GM19467 (cell line): ENCODE data around the gene DPYSL4.
"Not testable (repeated sequence)": the region's sequence is repeated elsewhere in the genome, so short reads cannot be mapped to it uniquely, and the experiment has no call there.

Experiments used
- ATAC-seq: cut with Tn5 transposase; IDR thresholded peaks from one replicate; pipeline ENCODE4 v1.9.1; 2021; ENCODE audit warnings: mild to moderate bottlenecking, moderate library complexity; ENCODE audit not compliant: unreplicated experiment

Gene DPYSL4

DNA sequence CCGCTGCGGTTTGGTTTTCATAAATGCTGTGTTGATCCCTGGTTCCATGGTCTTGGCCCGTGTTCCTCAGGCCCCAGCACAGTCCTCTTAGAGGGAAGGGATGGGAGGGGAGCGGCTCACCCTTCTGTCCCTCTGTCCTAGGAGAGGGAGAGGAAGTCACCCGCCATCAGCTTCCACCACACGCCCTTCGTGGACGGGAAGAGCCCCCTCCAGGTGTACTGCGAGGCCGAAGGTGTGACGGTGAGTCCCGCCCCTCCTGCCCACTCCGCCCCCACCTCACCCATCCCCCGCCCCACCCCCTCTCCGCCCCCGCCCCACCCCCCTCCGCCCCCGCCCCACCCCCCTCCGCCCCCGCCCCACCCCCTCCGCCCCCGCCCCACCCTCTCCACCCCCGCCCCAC lies 37.5 kb upstream of the DPYSL4 start:
- no peak for ATAC-seq

DNA sequence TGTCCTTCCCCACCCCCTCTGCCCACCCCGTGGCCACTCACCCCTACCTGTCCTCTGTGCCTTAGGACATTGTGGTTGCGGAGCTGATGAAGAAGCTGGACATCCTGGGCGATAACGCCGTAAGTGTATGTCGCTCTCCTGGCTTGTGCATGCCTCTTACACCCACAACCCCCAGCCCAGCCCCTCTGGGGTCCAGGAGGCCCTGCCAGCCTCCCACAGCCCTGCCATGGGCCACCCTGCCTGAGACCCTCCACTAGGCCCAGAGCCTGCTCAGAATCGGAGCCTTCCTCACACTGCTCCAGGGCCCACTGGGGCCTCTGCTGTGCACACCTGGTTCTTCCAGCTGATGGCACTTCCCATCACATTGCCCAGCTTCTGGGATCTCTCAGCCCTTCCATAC lies 36.8 kb upstream of the DPYSL4 start:
- no peak for ATAC-seq

DNA sequence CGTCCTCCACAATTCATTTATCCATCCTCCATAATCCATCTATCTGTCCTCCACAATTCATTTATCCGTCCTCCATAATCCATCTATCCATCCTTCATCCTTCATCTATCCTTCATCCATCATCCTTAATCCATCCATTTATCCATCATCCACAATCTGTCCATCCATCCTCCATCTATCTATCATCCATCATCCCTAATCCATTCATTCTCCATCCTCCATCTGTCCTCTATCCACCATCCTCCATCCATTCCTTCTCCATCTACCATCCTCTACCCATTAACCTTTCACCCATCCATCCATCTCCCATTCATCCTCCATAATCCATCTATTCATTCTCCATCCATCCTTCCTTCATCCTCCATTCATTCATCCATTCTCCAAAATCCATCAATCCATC lies 36.0 kb upstream of the DPYSL4 start:
- no peak for ATAC-seq

DNA sequence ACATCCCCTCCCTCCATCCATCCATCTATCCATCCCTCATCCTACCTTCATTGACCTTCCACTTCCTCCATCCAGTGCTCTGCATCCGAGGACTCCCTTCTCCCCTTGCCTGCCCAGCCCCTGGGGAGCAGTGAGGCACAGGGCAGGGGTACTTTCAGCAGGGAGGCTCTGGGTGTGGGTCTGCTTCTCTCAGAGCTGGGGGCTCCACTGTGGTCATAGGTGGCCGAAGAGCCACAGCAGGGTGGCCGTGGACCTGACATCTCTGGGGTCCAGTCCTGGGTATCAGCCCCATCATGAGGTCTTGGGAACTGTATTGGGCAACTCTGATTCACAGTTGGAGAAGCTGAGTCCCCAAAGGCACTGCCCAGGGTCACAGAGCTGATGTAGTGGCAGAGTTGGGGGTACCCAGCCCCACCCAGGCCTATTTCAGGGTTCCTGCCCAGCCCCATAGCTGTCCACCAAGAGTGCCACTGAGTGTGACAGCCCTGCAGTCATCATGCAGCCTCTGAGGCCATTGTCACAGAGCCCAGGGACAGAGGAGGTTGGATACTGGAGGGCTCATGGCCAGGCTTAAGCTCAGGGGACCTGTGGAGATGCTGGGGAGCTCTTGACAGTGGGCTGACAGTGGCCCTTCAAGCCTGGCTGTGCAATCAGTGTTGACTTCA lies 35.3 kb upstream of the DPYSL4 start:
- no peak for ATAC-seq

DNA sequence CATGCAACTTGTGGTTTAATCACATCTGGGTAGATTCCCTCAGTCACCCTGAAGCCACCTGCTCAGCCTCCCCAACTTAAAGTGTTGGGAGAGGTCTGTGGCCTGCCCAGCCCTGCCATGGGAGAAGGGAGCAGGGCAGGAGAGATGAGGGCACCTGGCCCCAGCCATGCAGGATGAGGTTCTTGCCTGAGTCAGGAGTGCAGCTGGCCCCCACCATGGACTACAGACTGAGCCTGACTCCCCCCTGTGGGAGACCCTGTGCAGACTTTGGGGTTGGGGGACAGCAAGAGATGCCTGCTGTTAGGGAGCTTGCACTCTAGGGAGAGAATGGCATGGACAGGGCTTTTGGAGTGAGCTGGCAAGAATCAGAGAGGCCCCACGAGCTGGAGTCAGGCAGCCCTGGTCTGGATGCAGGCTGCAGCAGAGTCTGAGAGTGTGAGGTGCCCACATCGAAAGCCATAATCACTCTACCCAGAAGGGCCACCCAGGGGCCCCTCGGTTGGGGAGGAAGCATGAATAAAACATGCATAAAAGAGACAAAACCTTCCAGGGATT lies 34.7 kb upstream of the DPYSL4 start:
- no peak for ATAC-seq

DNA sequence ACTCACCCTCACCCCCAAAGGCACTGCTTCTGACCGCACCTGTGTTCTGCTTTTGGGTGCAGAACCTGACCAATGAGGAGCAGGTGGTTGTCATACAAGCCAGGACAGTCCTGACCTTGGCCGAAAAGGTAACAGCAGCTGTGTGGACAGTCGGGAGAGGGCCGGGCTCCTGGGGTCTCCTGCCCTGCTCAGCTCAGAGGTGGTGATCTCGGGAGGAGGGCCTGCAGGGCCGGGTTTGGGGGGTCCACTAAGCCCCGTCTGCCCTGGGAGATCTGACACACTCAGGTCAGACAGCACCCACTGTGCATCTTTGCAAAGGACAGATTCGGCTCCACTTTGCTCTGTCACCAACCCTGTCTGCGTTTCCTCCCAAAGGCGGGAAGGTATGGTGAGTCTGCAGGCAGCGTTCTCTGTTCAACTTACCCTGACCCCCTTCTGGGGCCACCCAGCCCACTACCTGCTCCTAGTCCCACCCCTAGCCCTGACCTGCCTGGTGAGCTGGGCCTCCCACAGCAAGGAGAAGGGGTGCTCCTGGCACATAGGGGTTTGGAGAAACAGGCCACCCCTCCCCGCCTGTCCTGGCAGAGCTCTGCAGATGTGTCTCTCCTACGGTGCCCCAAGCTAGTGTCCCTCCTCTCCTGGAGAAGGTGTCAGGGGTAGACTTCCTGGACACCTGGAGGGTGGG lies 33.7 kb upstream of the DPYSL4 start:
- no peak for ATAC-seq

DNA sequence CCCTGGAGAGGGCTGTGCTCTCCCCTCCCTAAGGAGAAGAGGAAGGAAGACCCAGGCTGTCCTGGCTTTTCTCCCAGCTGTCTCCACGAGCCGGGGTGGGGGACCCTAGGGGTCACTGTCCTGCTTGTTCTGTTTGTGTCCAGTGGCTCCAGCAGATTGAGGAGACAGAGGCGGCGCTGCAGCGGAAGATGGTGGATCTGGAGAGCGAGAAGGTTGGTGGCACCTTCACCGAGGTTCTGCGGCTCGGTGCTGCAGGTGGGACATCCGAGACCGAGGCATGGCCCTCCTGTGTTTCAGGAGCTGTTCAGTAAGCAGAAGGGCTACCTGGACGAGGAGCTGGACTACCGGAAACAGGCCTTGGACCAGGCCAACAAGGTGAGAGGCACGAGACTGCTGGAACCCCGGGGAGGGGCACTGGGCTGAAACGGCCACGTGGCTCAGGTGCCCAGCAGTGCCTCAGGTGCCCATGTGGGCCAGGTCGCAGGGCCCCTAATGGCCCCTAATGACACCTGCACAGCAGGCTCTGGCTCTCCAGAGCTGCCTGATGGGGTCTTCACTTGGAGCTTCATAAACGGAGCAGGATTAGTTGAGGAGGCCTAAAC lies 33.0 kb upstream of the DPYSL4 start:
- no peak for ATAC-seq

DNA sequence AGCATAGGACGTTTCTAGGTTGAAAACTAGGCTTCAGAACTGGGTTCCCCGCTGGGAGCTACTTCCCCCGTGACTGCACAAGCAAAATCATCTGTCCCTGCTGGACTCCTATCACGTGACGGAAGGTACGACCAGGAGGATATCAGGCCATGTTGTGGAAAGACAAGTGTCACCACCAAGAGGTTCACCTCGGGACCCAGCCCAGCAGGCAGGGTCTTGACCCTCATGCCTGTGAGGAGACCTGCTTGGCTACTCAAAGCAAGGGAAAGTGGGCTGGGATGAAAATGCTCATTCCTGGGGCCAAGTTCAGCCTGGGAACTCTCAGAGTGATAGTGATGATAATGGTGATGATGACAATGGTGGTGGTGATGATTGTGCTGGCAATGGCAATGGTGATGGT lies 32.3 kb upstream of the DPYSL4 start:
- ATAC-seq: no peak

DNA sequence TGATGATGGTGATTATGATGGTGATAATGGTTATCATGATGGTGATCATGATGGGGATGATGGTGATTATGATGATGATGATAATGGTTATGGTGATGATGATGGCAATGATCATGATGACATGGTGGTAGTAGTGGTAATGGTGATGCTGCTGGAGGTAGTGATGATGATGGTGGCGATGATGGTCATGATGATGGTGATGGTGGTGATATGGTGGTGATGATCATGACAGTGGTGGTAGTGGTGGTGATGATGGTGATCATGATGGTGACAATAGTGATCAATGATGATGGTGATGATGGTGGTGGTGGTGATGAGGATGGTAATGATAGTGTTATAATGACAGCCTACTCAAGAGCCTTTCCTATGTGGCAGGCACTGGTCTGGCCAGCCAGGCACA lies 31.8 kb upstream of the DPYSL4 start:
- ATAC-seq: no peak

DNA sequence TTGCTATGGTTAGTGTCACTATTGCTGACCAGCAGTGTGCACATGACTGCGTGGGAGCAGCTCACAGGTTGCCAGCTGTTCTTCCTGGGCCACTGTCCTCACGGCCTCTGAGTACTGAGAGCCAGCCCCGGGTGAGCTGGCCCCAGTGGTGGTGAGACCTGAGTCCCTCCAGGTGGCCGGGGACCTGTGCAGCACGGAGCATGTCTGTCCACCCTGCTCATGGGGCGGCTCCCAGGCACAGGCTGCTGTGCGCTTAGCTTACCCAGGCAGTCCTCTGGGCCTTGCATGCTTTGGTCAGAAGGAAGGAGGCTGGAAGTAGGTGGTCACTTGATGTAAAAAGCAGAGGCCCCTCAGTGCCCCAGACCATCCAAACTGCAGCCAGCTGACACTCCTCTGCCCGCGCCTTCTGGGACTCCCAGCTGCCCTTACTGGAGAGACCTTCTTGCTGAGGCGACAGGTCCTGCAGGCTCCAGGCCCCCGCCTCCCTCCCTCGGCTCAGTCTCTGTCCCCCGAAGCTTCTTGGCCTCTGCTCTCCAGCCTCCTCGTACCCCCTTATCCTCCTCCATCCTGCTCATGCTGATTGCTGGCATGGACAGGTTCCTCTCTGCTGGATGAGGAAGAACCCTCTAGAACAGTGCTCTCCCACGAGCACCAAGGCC lies 30.9 kb upstream of the DPYSL4 start:
- no peak for ATAC-seq

DNA sequence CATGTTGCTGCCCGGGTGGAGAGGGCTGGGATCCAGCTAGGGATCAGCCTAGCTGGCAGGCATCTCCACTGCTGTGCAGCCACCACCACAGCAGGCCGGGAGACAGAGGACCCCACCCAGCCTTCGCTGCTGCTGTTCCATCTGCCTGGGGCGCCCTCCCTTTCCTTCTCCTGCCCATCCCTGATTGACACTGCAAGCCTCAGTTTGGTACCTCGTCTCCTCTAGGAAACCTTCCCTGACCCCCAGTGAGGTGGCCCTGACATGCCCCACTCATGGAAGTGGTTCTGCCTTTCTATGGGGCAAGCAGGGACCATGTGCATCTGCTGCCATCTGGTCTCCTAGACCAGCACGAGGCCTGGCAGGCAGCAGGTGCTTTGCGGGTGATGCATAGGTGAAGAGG lies 30.4 kb upstream of the DPYSL4 start:
- no peak for ATAC-seq

DNA sequence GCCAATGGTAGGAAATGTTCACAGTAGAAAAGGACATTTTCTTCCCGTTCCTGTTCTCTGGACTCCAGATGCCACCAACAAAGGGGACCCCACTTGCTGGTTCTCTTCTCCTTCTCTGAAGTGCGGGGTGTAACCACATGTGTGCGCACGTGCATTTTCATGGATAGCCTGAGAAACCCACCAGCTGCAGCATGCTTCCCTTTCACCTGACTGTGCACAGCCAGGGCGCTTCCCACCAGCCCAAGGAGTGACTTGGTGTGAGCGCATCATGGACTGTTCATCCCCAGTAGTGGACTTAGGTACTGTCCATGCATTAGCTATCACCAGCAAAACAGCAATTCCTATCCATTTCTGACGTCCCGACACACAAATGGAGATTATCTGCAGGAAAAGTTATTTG lies 29.6 kb upstream of the DPYSL4 start:
- no peak for ATAC-seq

DNA sequence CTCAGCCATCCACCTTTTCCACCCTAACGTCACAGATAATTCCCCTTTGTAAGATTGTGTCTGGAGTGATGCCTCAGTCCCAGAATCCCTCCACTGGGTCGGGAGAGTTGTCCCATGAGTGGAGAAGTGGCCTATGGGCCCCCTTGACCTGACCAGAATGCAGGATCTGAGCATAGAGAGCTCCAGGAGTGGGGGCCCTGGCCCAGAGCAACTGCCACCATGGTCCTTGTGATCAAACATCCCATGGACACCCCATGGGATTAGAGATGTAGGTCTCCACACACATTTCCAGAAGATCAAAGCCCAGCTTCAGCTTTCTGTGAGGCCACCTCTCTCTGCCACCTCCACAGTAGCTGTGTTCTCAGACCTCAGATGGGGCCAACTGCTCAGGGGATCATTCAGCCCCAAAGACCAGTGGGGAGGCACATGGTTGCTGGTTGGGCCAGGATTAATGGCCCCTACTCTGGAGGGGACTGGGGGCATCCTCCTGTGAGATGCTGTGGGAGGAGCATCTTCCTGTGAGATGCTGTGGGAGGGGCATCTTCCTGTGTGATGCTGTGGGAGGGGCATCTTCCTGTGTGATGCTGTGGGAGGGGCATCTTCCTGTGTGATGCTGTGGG lies 28.5 kb upstream of the DPYSL4 start:
- ATAC-seq: no peak

DNA sequence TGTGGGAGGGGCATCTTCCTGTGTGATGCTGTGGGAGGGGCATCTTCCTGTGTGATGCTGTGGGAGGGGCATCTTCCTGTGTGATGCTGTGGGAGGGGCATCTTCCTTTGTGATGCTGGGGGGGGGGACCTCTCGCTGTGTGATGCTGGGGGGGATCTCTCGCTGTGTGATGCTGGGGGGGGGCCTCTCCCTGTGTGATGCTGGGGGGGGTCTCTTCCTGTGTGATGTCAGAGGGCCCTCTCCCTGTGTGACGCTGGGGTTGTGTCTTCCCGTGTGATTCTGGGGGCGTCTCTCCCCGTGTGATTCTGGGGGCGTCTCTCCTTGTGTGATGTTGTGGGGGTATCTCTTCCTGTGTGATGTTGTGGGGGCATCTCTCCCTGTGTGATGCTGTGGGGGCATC lies 27.9 kb upstream of the DPYSL4 start:
- ATAC-seq: no peak

DNA sequence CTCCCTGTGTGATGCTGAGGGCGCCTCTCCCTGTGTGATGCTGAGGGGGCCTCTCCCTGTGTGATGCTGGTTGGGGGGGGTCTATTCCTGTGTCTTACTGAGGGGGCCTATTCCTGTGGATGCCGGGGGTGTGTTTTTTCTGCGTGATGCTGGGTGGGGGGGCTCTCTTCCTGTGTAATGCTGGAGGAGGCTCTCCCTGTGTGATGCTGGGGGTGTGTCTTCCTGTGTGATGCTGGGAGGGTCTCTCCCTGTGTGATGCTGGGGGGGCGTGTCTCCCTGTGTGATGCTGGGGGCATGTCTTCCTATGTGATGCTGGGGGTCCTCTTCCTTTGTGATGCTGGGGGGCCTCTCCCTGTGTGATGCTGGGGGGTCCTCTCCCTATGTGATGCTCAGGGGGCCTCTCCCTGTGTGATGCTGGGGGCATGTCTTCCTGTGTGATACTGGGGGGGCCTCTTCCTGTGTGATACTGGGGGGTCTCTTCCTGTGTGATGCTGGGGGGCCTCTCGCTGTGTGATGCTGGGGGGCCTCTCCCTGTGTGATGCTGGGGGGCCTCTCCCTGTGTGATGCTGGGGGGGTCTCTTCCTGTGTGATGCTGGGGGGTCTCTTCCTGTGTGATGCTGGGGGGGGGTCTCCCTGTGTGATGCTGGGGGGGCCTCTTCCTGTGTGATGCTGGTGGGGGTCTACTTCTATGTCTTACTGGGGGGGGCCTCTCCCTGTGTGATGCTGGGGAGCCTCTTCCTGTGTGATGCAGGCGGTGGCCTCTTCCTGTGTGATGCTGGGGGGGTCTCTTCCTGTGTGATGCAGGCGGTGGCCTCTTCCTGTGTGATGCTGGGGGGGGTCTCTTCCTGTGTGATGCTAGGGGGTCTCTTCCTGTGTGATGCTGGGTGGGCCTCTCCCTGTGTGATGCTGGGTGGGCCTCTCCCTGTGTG lies 27.2 kb upstream of the DPYSL4 start:
- ATAC-seq: not testable (repeated sequence)

DNA sequence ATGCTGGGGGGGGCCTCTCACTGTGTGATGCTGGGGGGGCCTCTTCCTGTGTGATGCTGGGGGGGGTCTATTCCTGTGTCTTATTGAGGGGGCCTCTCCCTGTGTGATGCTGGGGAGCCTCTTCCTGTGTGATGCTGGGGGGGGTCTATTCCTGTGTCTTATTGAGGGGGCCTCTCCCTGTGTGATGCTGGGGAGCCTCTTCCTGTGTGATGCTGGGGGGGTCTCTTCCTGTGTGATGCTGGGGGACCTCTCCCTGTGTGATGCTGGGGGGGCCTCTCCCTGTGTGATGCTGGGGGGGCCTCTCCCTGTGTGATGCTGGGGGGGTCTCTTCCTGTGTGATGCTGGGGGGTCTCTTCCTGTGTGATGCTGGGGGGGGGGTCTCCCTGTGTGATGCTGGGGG lies 26.5 kb upstream of the DPYSL4 start:
- not testable (repeated sequence) for ATAC-seq

DNA sequence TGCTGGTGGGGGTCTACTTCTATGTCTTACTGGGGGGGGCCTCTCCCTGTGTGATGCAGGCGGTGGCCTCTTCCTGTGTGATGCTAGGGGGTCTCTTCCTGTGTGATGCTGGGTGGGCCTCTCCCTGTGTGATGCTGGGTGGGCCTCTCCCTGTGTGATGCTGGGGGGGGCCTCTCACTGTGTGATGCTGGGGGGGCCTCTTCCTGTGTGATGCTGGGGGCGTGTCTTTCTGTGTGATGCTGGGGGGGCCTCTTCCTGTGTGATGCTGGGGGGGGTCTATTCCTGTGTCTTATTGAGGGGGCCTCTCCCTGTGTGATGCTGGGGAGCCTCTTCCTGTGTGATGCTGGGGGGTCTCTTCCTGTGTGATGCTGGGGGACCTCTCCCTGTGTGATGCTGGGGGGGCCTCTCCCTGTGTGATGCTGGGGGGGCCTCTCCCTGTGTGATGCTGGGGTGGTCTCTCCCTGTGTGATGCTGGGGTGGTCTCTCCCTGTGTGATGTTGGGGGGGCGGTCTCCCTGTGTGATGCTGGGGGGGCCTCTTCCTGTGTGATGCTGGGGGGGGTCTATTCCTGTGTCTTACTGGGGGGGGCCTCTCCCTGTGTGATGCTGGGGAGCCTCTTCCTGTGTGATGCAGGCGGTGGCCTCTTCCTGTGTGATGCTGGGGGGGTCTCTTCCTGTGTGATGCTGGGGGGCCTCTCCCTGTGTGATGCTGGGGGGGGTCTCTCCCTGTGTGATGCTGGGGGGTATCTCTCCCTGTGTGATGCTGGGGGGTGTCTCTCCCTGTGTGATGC lies 25.7 kb upstream of the DPYSL4 start:
- ATAC-seq: not testable (repeated sequence)

DNA sequence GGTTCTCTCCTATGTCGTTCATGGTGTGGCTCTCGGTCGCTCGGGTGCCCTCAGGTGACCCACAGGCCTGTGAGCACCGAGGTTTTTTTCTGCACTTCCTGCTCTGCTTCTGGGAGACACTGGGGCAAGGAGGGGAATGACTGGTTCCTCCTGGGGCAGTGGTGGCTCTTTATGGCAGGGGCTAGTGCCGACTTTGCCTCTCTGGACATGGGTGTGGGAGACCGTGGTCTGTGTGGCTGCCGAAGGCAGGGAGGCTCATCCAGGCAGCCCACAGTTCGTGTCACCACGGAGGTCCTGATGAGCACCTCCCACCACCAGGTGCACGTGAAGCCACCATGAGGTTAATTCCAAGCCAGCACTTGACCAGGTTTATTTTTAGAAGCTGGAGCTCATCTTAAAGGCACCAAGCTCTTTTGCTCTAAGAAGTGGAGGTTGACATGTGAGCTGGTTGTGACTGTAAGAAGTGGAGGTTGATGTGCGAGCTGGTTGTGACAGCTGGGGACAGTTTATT lies 24.7 kb upstream of the DPYSL4 start:
- no peak for ATAC-seq
